ENCODE data around the gene ZNF768.
"Not testable (repeated sequence)": the region's sequence is repeated elsewhere in the genome, so short reads cannot be mapped to it uniquely, and the experiment has no call there.

Gene ZNF768

GRCh38 chr16:30510376-30510938, 15.9 kb downstream of the ZNF768 start:
- no peak for DNase-seq (ENCODE audit: low read depth)

GRCh38 chr16:30509081-30509765, 17.1 kb downstream of the ZNF768 start:
- no peak for DNase-seq (ENCODE audit: low read depth)

DNA sequence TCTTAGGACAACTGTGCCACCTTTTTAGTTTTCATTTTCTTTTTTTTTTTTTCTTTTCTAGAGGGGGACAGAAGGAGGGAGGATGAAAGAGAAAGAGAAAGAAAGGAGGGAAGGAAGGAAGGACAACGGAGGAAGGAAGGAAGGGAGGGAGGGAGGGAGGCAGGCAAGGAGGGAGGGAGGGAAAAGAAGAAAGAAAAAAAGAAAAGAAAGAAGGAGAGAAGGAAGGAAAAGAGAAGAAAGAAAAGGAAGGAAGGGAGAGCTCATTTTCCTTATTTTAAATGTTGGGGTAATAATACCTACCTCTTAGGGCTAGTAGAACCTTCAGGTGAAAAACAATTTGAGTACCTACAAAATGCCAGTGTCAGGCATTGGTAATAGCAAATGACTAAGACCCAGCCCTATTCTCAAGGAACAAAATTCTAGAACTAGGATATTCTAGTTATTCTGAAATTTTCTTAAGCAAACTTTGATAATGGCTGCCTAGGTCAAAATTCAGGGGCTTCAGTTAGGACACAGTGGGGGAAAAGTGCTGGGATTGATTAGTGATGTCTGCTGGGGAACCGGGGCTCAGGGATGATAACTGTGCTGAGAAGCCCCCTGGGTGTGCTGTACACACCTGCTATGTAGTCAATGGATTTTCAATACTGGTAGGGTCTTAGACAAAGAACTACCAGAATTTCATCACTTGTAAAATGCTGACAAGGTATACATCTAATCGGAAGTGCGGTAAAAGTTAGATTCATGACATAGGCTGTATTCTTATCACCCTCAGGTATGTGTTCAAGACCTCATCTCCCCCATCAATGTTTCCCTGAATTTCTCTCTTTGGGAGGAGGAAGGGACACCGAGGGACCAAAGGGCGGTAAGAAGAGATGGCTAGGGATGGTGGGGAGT, 22.7 kb downstream of the ZNF768 start:
- no peak for DNase-seq (ENCODE audit: low read depth)

- DNase-seq (ENCODE audit: low read depth), result no peak
Observed at GRCh38 chr16:30499284-30499683, 27.1 kb downstream of the ZNF768 start.

DNA sequence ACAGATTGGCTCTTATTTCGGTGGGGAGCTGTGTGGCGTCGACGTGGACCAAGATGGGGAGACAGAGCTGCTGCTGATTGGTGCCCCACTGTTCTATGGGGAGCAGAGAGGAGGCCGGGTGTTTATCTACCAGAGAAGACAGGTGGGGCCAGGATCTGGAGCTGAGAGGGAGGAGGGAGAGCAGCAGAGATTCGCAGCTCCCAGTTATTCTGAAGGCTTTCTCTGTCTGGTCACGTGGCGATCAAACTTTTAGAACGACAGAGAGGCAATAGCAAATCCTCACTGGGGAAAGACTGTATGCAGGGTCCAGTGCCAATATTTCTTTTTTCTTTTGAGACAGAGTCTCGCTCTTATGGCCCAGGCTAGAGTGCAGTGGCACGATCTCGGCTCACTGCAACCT, 31.7 kb downstream of the ZNF768 start:
- no peak for DNase-seq (ENCODE audit: low read depth)

GRCh38 chr16:30493941-30494488, 32.4 kb downstream of the ZNF768 start:
- no peak for DNase-seq (ENCODE audit: low read depth)

DNA sequence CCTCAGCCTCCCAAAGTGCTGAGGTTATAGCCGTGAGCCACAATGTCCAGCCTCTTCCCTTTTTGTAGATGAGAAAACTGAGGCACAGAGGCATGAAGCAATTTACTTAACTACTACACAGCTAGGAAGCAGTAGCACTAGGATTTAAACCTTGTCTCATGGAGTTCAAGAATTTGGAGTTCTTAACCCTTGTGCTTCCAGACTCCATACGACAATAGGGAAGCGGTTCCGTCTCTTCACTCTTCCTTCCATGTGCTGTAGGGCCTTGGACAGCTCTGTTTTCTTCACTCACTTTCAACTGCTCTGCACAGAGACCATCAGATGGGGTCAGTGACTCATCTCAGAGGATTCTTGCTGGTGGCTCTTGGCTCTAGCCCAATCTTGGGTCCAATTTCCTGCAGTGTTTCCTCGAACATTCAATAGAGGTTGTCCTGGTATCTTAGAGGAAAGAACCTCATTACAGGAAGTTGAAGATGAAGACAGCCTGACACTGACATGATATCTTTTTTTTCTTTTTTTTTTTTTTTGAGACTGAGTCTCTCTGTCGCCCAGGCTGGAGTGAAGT, 34.5 kb downstream of the ZNF768 start:
- DNase-seq (ENCODE audit: low read depth), result peak; percentile 59

GRCh38 chr16:30491229-30491628, 35.1 kb downstream of the ZNF768 start:
- no peak for DNase-seq (ENCODE audit: low read depth)

- DNase-seq (ENCODE audit: low read depth), result no peak
Observed at GRCh38 chr16:30490210-30490609, 36.2 kb downstream of the ZNF768 start.

- DNase-seq (ENCODE audit: low read depth), result no peak
Observed at GRCh38 chr16:30488764-30489605, 37.4 kb downstream of the ZNF768 start.

GRCh38 chr16:30485818-30486436, 40.4 kb downstream of the ZNF768 start:
- DNase-seq (ENCODE audit: low read depth), result no peak

GRCh38 chr16:30484887-30485286, 41.5 kb downstream of the ZNF768 start:
- DNase-seq (ENCODE audit: low read depth), result no peak

DNA sequence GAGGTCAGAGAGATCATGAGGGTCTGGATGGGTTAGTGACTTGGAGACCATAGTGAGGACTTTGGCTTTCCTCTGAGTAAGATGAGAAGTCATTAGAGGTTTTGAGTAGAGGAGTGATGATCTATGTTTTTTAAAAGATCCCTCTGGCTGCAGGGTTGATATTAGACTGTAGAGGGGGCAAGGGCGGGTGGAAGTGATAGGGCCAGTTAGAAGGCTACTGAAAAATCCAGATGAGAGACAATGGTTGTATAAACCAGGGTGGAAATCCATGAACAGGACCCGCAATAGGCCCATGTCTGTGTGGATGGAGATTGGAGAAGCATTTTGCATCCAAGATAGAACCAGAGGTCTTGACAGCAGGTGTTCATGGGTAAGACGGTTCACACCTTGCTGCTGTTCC, 44.0 kb downstream of the ZNF768 start:
- no peak for DNase-seq (ENCODE audit: low read depth)

DNA sequence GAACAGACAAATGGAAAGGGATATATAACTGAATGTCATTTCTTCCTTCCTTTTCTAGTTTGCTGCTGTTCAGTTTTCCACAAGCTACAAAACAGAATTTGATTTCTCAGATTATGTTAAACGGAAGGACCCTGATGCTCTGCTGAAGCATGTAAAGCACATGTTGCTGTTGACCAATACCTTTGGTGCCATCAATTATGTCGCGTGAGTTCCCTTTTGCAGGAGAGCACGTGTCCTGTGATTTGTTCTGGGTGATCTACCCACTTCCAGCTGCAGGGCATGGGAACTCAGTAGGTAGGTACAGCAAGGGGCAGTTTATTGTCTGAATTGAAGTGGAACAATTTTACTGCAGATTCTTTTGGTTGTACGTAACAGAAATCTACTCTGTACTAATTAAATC, 45.0 kb downstream of the ZNF768 start:
- no peak for DNase-seq (ENCODE audit: low read depth)

DNA sequence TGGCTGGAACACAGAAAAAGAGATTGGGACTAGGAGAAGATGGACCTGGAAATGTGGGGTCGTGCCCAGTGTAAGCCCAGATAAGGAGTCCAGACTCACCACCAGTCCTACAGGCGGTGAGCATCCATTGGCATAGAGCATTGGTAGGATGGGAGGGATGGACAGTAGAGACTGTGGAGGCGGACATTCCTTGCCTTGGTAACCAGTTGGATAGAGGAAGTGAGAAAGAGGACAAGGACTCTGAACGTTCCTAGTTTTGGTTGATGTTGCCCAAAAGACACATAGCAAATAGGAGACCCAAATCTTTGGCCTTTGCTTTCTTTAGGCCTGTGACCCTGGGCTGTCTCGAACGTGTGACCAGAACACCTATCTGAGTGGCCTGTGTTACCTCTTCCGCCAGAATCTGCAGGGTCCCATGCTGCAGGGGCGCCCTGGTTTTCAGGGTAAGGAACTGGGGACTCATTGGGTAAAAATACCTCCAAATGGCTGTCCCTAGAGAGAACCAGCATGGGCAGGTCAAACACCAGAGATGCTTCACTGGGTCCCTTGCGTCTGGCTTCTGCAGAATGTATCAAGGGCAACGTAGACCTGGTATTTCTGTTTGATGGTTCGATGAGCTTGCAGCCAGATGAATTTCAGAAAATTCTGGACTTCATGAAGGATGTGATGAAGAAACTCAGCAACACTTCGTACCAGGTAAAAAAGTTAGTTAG, 47.4 kb downstream of the ZNF768 start:
- DNase-seq (ENCODE audit: low read depth), result no peak

GRCh38 chr16:30477773-30478172, 48.6 kb downstream of the ZNF768 start:
- not testable (repeated sequence) for DNase-seq (ENCODE audit: low read depth)

GRCh38 chr16:30476991-30477390, 49.4 kb downstream of the ZNF768 start:
- DNase-seq (ENCODE audit: low read depth), result no peak

DNA sequence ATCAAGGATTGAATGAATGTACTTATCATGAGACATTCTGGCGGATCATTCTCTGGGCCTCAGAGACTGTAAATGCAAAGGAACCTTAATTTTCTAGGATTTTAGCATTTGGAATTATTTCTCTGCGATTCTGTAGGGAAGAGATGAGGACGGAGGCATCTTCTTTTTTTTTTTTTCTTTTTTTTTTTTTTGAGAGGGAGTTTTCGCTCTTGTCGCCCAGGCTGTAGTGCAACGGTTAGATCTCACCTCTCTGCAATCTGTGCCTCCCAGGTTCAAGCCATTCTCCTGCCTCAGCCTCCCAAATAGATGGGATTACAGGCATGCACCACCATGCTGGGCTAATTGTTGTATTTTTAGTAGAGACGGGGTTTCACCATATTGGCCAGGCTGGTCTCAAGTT, 51.7 kb downstream of the ZNF768 start:
- no peak for DNase-seq (ENCODE audit: low read depth)

DNA sequence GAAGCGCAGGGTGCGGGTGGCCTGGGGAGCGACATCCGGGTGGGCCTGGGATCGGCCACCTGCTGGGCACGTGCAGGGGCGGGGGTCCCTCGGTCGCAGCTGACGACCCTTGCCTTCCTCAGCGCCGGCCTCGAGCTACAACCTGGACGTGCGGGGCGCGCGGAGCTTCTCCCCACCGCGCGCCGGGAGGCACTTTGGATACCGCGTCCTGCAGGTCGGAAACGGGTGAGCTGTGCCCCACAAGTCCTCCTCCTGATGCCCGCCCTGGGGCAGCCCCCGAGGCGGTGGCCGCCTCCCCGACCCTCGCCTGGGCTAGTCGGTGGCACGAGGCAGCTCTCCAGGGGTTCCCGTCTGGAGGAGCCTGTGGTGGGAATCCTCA, 52.3 kb downstream of the ZNF768 start:
- DNase-seq (ENCODE audit: low read depth), result no peak
